ENCODE measurements around the gene UNC13B. TPM values are rescaled to one million over a fixed set of nuclear protein-coding genes. Genes with fewer than 3 reads are reported as not detected.

Gene UNC13B
- total RNA-seq, 1 donor, result 25.3 TPM

- H3K4me1 ChIP-seq (ENCODE audit: insufficient read depth, low read length), result peaks cover 49% of the 10 kb centered on the region
- no peak for DNase-seq (ENCODE audit: insufficient read length, low spot score, missing footprints)
- H4K20me1 ChIP-seq (ENCODE audit: insufficient read depth, low read length), result no peaks in the 10 kb centered on the region
Observed at GRCh38 chr9:35338086-35338485, 176.3 kb downstream of the UNC13B start.

GRCh38 chr9:35338561-35339274, 176.9 kb downstream of the UNC13B start:
- no peak overlapping the region for H3K4me3 ChIP-seq (ENCODE audit: insufficient read depth, low read length)
- no peak overlapping the region for H3K4me2 ChIP-seq (ENCODE audit: insufficient read depth, low read length)
- H3K79me2 ChIP-seq (ENCODE audit: insufficient read depth, low read length), result no peaks in the 10 kb centered on the region
- DNase-seq (ENCODE audit: insufficient read length, low spot score, missing footprints), result no peak
- no peak overlapping the region for H2AFZ ChIP-seq (ENCODE audit: low read length)
- H4K20me1 ChIP-seq (ENCODE audit: insufficient read depth, low read length), result no peaks in the 10 kb centered on the region
- no peaks in the 10 kb centered on the region for H3K27me3 ChIP-seq (ENCODE audit: insufficient read depth, low read length)
- H3K27ac ChIP-seq (ENCODE audit: low read depth, low read length), result no peak overlapping the region
- peaks cover 42% of the 10 kb centered on the region for H3K4me1 ChIP-seq (ENCODE audit: insufficient read depth, low read length)
- no peaks in the 10 kb centered on the region for H3K36me3 ChIP-seq (ENCODE audit: insufficient read depth, low read length)
- TF ChIP-seq CTCF (IDR thresholded peaks at IDR 0.05; ENCODE audit: extremely low read depth, low read depth, low read length), result no peak
- no peaks in the 10 kb centered on the region for H3K9me3 ChIP-seq (ENCODE audit: low read depth, low read length)

More at GRCh38 chr9:35338086-35338485, 176.3 kb downstream of the UNC13B start:
- no peaks in the 10 kb centered on the region for H3K36me3 ChIP-seq (ENCODE audit: insufficient read depth, low read length)
- H3K27me3 ChIP-seq (ENCODE audit: insufficient read depth, low read length), result no peaks in the 10 kb centered on the region
- H3K4me2 ChIP-seq (ENCODE audit: insufficient read depth, low read length), result no peak overlapping the region
- no peak overlapping the region for H3K27ac ChIP-seq (ENCODE audit: low read depth, low read length)
- H3K4me3 ChIP-seq (ENCODE audit: insufficient read depth, low read length), result no peak overlapping the region
- H2AFZ ChIP-seq (ENCODE audit: low read length), result no peak overlapping the region
- H3K9me3 ChIP-seq (ENCODE audit: low read depth, low read length), result no peaks in the 10 kb centered on the region
- TF ChIP-seq CTCF (IDR thresholded peaks at IDR 0.05; ENCODE audit: extremely low read depth, low read depth, low read length), result no peak
- H3K79me2 ChIP-seq (ENCODE audit: insufficient read depth, low read length), result no peaks in the 10 kb centered on the region

- Histone ChIP-seq H3K4me3 (ENCODE audit: insufficient read depth, low read length) (no peak overlapping the region), H3K27me3 (ENCODE audit: insufficient read depth, low read length) (no peaks in the 10 kb centered on the region), H3K36me3 (ENCODE audit: insufficient read depth, low read length) (no peaks in the 10 kb centered on the region), H2AFZ (ENCODE audit: low read length) (no peak overlapping the region), H3K79me2 (ENCODE audit: insufficient read depth, low read length) (no peaks in the 10 kb centered on the region), H3K27ac (ENCODE audit: low read depth, low read length) (no peak overlapping the region), H3K4me2 (ENCODE audit: insufficient read depth, low read length) (no peak overlapping the region), H4K20me1 (ENCODE audit: insufficient read depth, low read length) (no peaks in the 10 kb centered on the region), H3K4me1 (ENCODE audit: insufficient read depth, low read length) (peaks cover 33% of the 10 kb centered on the region), H3K9me3 (ENCODE audit: low read depth, low read length) (no peaks in the 10 kb centered on the region)
- TF ChIP-seq CTCF (IDR thresholded peaks at IDR 0.05; ENCODE audit: extremely low read depth, low read depth, low read length), result no peak
- no peak for DNase-seq (ENCODE audit: insufficient read length, low spot score, missing footprints)
Observed at GRCh38 chr9:35340046-35340445, 178.2 kb downstream of the UNC13B start.

- Histone ChIP-seq H3K27ac (ENCODE audit: low read depth, low read length) (no peak overlapping the region), H4K20me1 (ENCODE audit: insufficient read depth, low read length) (no peaks in the 10 kb centered on the region), H3K36me3 (ENCODE audit: insufficient read depth, low read length) (no peaks in the 10 kb centered on the region), H3K4me1 (ENCODE audit: insufficient read depth, low read length) (peaks cover 30% of the 10 kb centered on the region), H3K79me2 (ENCODE audit: insufficient read depth, low read length) (no peaks in the 10 kb centered on the region), H3K27me3 (ENCODE audit: insufficient read depth, low read length) (no peaks in the 10 kb centered on the region), H2AFZ (ENCODE audit: low read length) (peak overlapping the region; percentile 58), H3K4me2 (ENCODE audit: insufficient read depth, low read length) (peak overlapping the region; percentile 80), H3K9me3 (ENCODE audit: low read depth, low read length) (no peaks in the 10 kb centered on the region), H3K4me3 (ENCODE audit: insufficient read depth, low read length) (peak overlapping the region; percentile 54)
- DNase-seq (ENCODE audit: insufficient read length, low spot score, missing footprints), result no peak
- no peak for TF ChIP-seq CTCF (IDR thresholded peaks at IDR 0.05; ENCODE audit: extremely low read depth, low read depth, low read length)
Observed at GRCh38 chr9:35341021-35341420, 179.2 kb downstream of the UNC13B start.
